DND-41 (cell line): ENCODE measurements around the gene CTNNA3.

Source experiments
- ATAC-seq: fragments of 200-7000 bp; cut with Tn5 transposase; 3 replicates; pipeline ENCODE4 v1.9.1; 2021; ENCODE audit warnings: low read depth; ENCODE audit not compliant: insufficient read depth
- DNase-seq: peaks from one replicate; pipeline ENCODE4 v3.0.0-alpha.2; 2020
- H2AFZ ChIP-seq: 2 replicates; pipeline ENCODE4 v1.6.0; 2012; ENCODE audit warnings: low read depth, low read length
- H3K27ac ChIP-seq: 2 replicates; pipeline ENCODE4 v1.5.1; 2012; ENCODE audit warnings: low read length, inconsistent platforms
- H3K27me3 ChIP-seq: fragments of 200-600 bp; sonication (generic); 2 replicates; pipeline ENCODE4 v1.6.0; 2012; ENCODE audit warnings: low read length, mild to moderate bottlenecking, inconsistent platforms; ENCODE audit not compliant: insufficient read depth, poor library complexity
- H3K36me3 ChIP-seq: 2 replicates; pipeline ENCODE4 v1.5.1; 2012; ENCODE audit warnings: low read length, inconsistent platforms; ENCODE audit not compliant: insufficient read depth
- H3K4me1 ChIP-seq: 2 replicates; pipeline ENCODE4 v1.5.1; 2012; ENCODE audit warnings: mild to moderate bottlenecking, low read length; ENCODE audit not compliant: insufficient read depth
- H3K4me2 ChIP-seq: 2 replicates; pipeline ENCODE4 v1.6.0; 2012; ENCODE audit warnings: mild to moderate bottlenecking, moderate library complexity, low read length, inconsistent platforms; ENCODE audit not compliant: insufficient read depth
- H3K4me3 ChIP-seq, 2 experiments: fragments of 200-600 bp in 1 of 2; shearing (Covaris generic) in 1 of 2; 2 replicates each; pipeline ENCODE4 v1.5.1; 2012 to 2016; ENCODE audit warnings: inconsistent platforms in 2 of 2, low read length in 2 of 2, mild to moderate bottlenecking in 2 of 2, low read depth in 1 of 2, moderate library complexity in 1 of 2
- H3K79me2 ChIP-seq: 2 replicates; pipeline ENCODE4 v1.6.0; 2012; ENCODE audit warnings: low read length, inconsistent platforms; ENCODE audit not compliant: insufficient read depth
- H3K9ac ChIP-seq: 2 replicates; pipeline ENCODE4 v1.6.0; 2012; ENCODE audit warnings: low read depth, mild to moderate bottlenecking, inconsistent platforms, low read length, moderate library complexity
- H3K9me3 ChIP-seq: 2 replicates; pipeline ENCODE4 v1.5.1; 2012; ENCODE audit warnings: low read length, moderate library complexity, mild to moderate bottlenecking, inconsistent platforms; ENCODE audit not compliant: insufficient read depth, severe bottlenecking
- H4K20me1 ChIP-seq: 2 replicates; pipeline ENCODE4 v1.6.0; 2012; ENCODE audit warnings: low read length; ENCODE audit not compliant: insufficient read depth
- CTCF ChIP-seq: IDR thresholded peaks from 2 replicates; pipeline ENCODE4 v1.5.1; 2012; ENCODE audit warnings: borderline replicate concordance, low read length, moderate library complexity, mild to moderate bottlenecking; ENCODE audit not compliant: poor library complexity, severe bottlenecking; ENCODE audit errors: extremely low read depth
- EZH2 ChIP-seq: IDR thresholded peaks from 3 replicates; pipeline ENCODE4 v1.6.1; 2012; ENCODE audit warnings: borderline replicate concordance, low read depth, mild to moderate bottlenecking, moderate library complexity, low read length, inconsistent platforms; ENCODE audit not compliant: severe bottlenecking

Gene CTNNA3

GRCh38 chr10:66827353-66827752, 868.6 kb downstream of the CTNNA3 start:
- H3K4me1 ChIP-seq = no peaks in the 10 kb centered on the region
- TF ChIP-seq EZH2 (no peak), CTCF (no peak)
- no peak overlapping the region for H3K4me3 ChIP-seq
- no peak overlapping the region for H3K27ac ChIP-seq
- H3K9ac ChIP-seq = no peak overlapping the region
- ATAC-seq = no peak
- H3K27me3 ChIP-seq = no peaks in the 10 kb centered on the region
- H4K20me1 ChIP-seq = no peaks in the 10 kb centered on the region
- no peak overlapping the region for H3K4me2 ChIP-seq
- H2AFZ ChIP-seq = no peak overlapping the region
- no peaks in the 10 kb centered on the region for H3K79me2 ChIP-seq
- DNase-seq = no peak
- no peaks in the 10 kb centered on the region for H3K9me3 ChIP-seq
- H3K36me3 ChIP-seq = no peaks in the 10 kb centered on the region

GRCh38 chr10:66823301-66823700, 872.7 kb downstream of the CTNNA3 start:
- Histone ChIP-seq H3K79me2 (no peaks in the 10 kb centered on the region), H3K36me3 (no peaks in the 10 kb centered on the region), H3K4me3 (no peak overlapping the region), H3K27me3 (no peaks in the 10 kb centered on the region), H2AFZ (no peak overlapping the region), H3K9me3 (no peaks in the 10 kb centered on the region), H3K4me2 (no peak overlapping the region), H3K27ac (no peak overlapping the region), H3K9ac (no peak overlapping the region), H3K4me1 (no peaks in the 10 kb centered on the region), H4K20me1 (no peaks in the 10 kb centered on the region)
- no peak for DNase-seq
- no peak for TF ChIP-seq CTCF
- no peak for TF ChIP-seq EZH2
- ATAC-seq = no peak

GRCh38 chr10:66822801-66823200, 873.2 kb downstream of the CTNNA3 start:
- H3K27me3 ChIP-seq = no peaks in the 10 kb centered on the region
- H3K27ac ChIP-seq = no peak overlapping the region
- H3K9ac ChIP-seq = no peak overlapping the region
- no peak overlapping the region for H3K4me2 ChIP-seq
- no peak overlapping the region for H2AFZ ChIP-seq
- no peak for TF ChIP-seq EZH2
- TF ChIP-seq CTCF = no peak
- H3K4me1 ChIP-seq = no peaks in the 10 kb centered on the region
- DNase-seq (no peak), ATAC-seq (no peak)
- H3K9me3 ChIP-seq = no peaks in the 10 kb centered on the region
- H3K36me3 ChIP-seq = no peaks in the 10 kb centered on the region
- H3K4me3 ChIP-seq = no peak overlapping the region
- H4K20me1 ChIP-seq = no peaks in the 10 kb centered on the region
- H3K79me2 ChIP-seq = no peaks in the 10 kb centered on the region

GRCh38 chr10:66819691-66820090, 876.3 kb downstream of the CTNNA3 start:
- no peak for ATAC-seq
- no peaks in the 10 kb centered on the region for H3K79me2 ChIP-seq
- H3K9ac ChIP-seq = no peak overlapping the region
- no peaks in the 10 kb centered on the region for H3K36me3 ChIP-seq
- no peak overlapping the region for H3K27ac ChIP-seq
- H3K9me3 ChIP-seq = no peaks in the 10 kb centered on the region
- no peak for TF ChIP-seq EZH2
- TF ChIP-seq CTCF = no peak
- no peak overlapping the region for H3K4me3 ChIP-seq
- H4K20me1 ChIP-seq = no peaks in the 10 kb centered on the region
- H2AFZ ChIP-seq = no peak overlapping the region
- no peaks in the 10 kb centered on the region for H3K27me3 ChIP-seq
- no peak overlapping the region for H3K4me2 ChIP-seq
- H3K4me1 ChIP-seq = no peaks in the 10 kb centered on the region
- no peak for DNase-seq
